ENCODE measurements around the gene TFEB. TPM values are rescaled to one million over a fixed set of nuclear protein-coding genes. Genes with fewer than 3 reads are reported as not detected.

Gene TFEB
- total RNA-seq = 35.5 TPM

GRCh38 chr6:41735427-41736185, at the start of gene TFEB:
Gene TFEB (minus strand): TSS chr6:41735608. CDS start chr6:41691213, 44,395 bp downstream.
- intact Hi-C loops (cut with DNase I) = no loop called here
- DNase-seq (ENCODE audit: low spot score) (peak; percentile 97), ATAC-seq (peak; percentile 84)

GRCh38 chr6:41784581-41785171, 49.3 kb upstream of the TFEB start:
- ATAC-seq (no peak), DNase-seq (ENCODE audit: low spot score) (no peak)
- intact Hi-C loops (cut with DNase I) = loop anchor here (5.0 to 10.0 kb wide), 2 partner anchors 150 to 258 kb away; no protein-coding TSS in a partner anchor

- intact Hi-C loops (cut with DNase I) = loop anchor here (5.0 to 10.0 kb wide), 2 partner anchors 152 to 259 kb away; no protein-coding TSS in a partner anchor
- DNase-seq (ENCODE audit: low spot score) (no peak), ATAC-seq (no peak)
Observed at GRCh38 chr6:41783106-41783780, 47.8 kb upstream of the TFEB start.

- no peak for DNase-seq (ENCODE audit: low spot score)
- intact Hi-C loops (cut with DNase I) = loop anchor here (5.0 to 10.0 kb wide), 2 partner anchors 153 to 261 kb away; no protein-coding TSS in a partner anchor
- ATAC-seq = no peak
Observed at GRCh38 chr6:41781366-41781730, 45.9 kb upstream of the TFEB start.

- ATAC-seq (peak; percentile 55), DNase-seq (ENCODE audit: low spot score) (peak; percentile 77)
- intact Hi-C loops (cut with DNase I) = loop anchor here (5.0 to 10.0 kb wide), 2 partner anchors 154 to 262 kb away; no protein-coding TSS in a partner anchor
Observed at GRCh38 chr6:41780551-41781365, 45.4 kb upstream of the TFEB start, which contains the start of gene PRICKLE4. Gene PRICKLE4 (plus strand): TSS chr6:41780782. CDS start chr6:41783474, 2,692 bp downstream.

- DNase-seq (ENCODE audit: low spot score) (peak; percentile 100), ATAC-seq (peak; percentile 97)
- intact Hi-C loops (cut with DNase I) = loop anchor here (5.0 to 10.0 kb wide), 2 partner anchors 155 to 262 kb away; no protein-coding TSS in a partner anchor
Observed at GRCh38 chr6:41779788-41780550, 44.6 kb upstream of the TFEB start, which contains the start of gene FRS3. Gene FRS3 (minus strand): TSS chr6:41779900. CDS start chr6:41776987, 2,913 bp downstream.

GRCh38 chr6:41779336-41779735, 43.9 kb upstream of the TFEB start:
- intact Hi-C loops (cut with DNase I) = no loop called here
- no peak for DNase-seq (ENCODE audit: low spot score)
- no peak for ATAC-seq

GRCh38 chr6:41778895-41779294, 43.5 kb upstream of the TFEB start:
- ATAC-seq (no peak), DNase-seq (ENCODE audit: low spot score) (no peak)
- intact Hi-C loops (cut with DNase I) = no loop called here

GRCh38 chr6:41777551-41778285, 42.3 kb upstream of the TFEB start:
- ATAC-seq (no peak), DNase-seq (ENCODE audit: low spot score) (no peak)
- intact Hi-C loops (cut with DNase I) = no loop called here

GRCh38 chr6:41775293-41775882, 40.0 kb upstream of the TFEB start:
- no peak for DNase-seq (ENCODE audit: low spot score)
- ATAC-seq = no peak

GRCh38 chr6:41774841-41775240, 39.4 kb upstream of the TFEB start:
- intact Hi-C loops (cut with DNase I) = no loop called here
- DNase-seq (ENCODE audit: low spot score) (no peak), ATAC-seq (no peak)

More at GRCh38 chr6:41775293-41775882, 40.0 kb upstream of the TFEB start:
- intact Hi-C loops (cut with DNase I) = no loop called here

GRCh38 chr6:41771058-41771983, 35.9 kb upstream of the TFEB start:
- DNase-seq (ENCODE audit: low spot score) (no peak), ATAC-seq (no peak)
- intact Hi-C loops (cut with DNase I) = no loop called here

- ATAC-seq (no peak), DNase-seq (ENCODE audit: low spot score) (no peak)
- intact Hi-C loops (cut with DNase I) = no loop called here
Observed at GRCh38 chr6:41770381-41771057, 35.1 kb upstream of the TFEB start.

- no peak for DNase-seq (ENCODE audit: low spot score)
- no peak for ATAC-seq
- intact Hi-C loops (cut with DNase I) = no loop called here
Observed at GRCh38 chr6:41769376-41769775, 34.0 kb upstream of the TFEB start.

- intact Hi-C loops (cut with DNase I) = no loop called here
- ATAC-seq (no peak), DNase-seq (ENCODE audit: low spot score) (no peak)
Observed at GRCh38 chr6:41768545-41769308, 33.3 kb upstream of the TFEB start.
